Adrenal gland (tissue), 5 donors: ENCODE results near the gene ABHD6.

Experiments
- POLR2A ChIP-seq, 2 donors: fragments of 450-650 bp; IDR thresholded peaks; one replicate each; pipeline ENCODE4 v1.6.1; 2017; ENCODE audit warnings: antibody characterized with exemption in 2 of 2, mild to moderate bottlenecking in 2 of 2, moderate library complexity in 1 of 2
- TF ChIP-seq, protein P1 (sequence below), 6 experiments: fragments of 450-650 bp in 4 of 6; fragments of 200-600 bp in 2 of 6; sonication (generic) in 1 of 6; IDR thresholded peaks; 1 replicate in 5 of 6; 2 replicates in 1 of 6; pipeline versions ENCODE4 v1.5.1 to v1.8.0; 2016 to 2021; ENCODE audit warnings: antibody characterized with exemption in 6 of 6, mild to moderate bottlenecking in 2 of 6, moderate library complexity in 1 of 6
- donor health status: DM: no; HTN: no; CAD: no.

GRCh38 chr3:58243976-58244585 lies 6.5 kb downstream of the ABHD6 start:
- TF ChIP-seq, protein P1, sequence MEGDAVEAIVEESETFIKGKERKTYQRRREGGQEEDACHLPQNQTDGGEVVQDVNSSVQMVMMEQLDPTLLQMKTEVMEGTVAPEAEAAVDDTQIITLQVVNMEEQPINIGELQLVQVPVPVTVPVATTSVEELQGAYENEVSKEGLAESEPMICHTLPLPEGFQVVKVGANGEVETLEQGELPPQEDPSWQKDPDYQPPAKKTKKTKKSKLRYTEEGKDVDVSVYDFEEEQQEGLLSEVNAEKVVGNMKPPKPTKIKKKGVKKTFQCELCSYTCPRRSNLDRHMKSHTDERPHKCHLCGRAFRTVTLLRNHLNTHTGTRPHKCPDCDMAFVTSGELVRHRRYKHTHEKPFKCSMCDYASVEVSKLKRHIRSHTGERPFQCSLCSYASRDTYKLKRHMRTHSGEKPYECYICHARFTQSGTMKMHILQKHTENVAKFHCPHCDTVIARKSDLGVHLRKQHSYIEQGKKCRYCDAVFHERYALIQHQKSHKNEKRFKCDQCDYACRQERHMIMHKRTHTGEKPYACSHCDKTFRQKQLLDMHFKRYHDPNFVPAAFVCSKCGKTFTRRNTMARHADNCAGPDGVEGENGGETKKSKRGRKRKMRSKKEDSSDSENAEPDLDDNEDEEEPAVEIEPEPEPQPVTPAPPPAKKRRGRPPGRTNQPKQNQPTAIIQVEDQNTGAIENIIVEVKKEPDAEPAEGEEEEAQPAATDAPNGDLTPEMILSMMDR (IDR thresholded peaks at IDR 0.05) = no peak
- no peak for TF ChIP-seq POLR2A (IDR thresholded peaks at IDR 0.05)
